Measurements from ENCODE around the gene TBC1D22A.

The TBC1D22A gene

DNA sequence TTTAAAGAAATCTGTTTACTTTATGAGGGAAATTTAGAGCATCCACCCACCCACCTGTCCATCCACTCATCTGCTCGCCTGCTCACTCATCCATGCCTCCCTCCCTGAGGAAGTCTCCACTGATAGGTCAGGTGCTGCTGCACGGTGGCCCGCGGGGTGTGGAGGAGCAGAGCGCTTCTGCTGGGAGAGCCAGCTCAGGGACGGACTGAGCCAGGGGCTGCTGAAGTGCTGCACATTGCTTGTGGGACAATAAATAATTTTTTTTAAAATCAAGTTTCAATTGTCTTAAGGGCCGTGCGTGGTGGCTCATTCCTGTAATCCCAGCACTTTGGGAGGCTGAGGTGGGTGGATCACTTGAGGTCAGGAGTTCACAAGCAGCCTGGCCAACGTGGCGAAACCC lies 148.9 kb downstream of the TBC1D22A start:
- Histone ChIP-seq H3K36me3 (ENCODE audit: control insufficient read depth in 2 of 2, insufficient read depth in 2 of 2, low read length in 2 of 2) (peaks cover 7 to 10% of the 10 kb centered on the region in 2 donors), H3K4me3 (ENCODE audit: low read length in 2 of 2) (no peak overlapping the region), H3K27ac (ENCODE audit: low read length) (no peak overlapping the region), H3K27me3 (ENCODE audit: control insufficient read depth in 1 of 2, insufficient read depth in 2 of 2, low read length in 2 of 2) (no peaks in the 10 kb centered on the region), H3K9me3 (ENCODE audit: control insufficient read depth in 2 of 2, low read length in 2 of 2) (no peaks in the 10 kb centered on the region), H3K9ac (ENCODE audit: low read length in 2 of 2) (no peak overlapping the region), H3K4me1 (ENCODE audit: control insufficient read depth, insufficient read depth, low read length) (no peaks in the 10 kb centered on the region)

DNA sequence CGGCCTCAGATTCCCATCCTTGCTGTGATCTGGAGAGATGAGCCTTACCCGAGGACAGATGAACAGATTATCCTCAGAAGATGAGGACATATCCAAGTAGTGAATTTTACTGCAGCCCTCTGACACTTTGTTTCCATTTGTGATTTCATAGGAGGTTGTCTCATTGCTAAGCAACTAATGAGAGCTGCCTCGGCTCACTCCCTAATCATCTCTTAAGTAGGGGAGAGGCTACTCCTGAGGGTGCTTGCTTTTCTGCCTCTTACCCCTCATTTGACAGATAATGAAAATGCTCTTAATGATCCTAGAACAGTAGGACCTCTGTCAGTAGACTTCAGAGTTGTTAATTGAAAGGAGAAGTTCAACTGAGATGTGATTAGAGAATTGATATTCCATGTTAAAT lies 150.9 kb downstream of the TBC1D22A start:
- Histone ChIP-seq H3K4me1 (ENCODE audit: control insufficient read depth, insufficient read depth, low read length) (no peaks in the 10 kb centered on the region), H3K27ac (ENCODE audit: low read length) (no peak overlapping the region), H3K36me3 (ENCODE audit: control insufficient read depth in 2 of 2, insufficient read depth in 2 of 2, low read length in 2 of 2) (peaks cover 10 to 15% of the 10 kb centered on the region in 2 donors), H3K27me3 (ENCODE audit: control insufficient read depth in 1 of 2, insufficient read depth in 2 of 2, low read length in 2 of 2) (no peaks in the 10 kb centered on the region), H3K9me3 (ENCODE audit: control insufficient read depth in 2 of 2, low read length in 2 of 2) (no peaks in the 10 kb centered on the region), H3K9ac (ENCODE audit: low read length in 2 of 2) (no peak overlapping the region), H3K4me3 (ENCODE audit: low read length in 2 of 2) (no peak overlapping the region)

DNA sequence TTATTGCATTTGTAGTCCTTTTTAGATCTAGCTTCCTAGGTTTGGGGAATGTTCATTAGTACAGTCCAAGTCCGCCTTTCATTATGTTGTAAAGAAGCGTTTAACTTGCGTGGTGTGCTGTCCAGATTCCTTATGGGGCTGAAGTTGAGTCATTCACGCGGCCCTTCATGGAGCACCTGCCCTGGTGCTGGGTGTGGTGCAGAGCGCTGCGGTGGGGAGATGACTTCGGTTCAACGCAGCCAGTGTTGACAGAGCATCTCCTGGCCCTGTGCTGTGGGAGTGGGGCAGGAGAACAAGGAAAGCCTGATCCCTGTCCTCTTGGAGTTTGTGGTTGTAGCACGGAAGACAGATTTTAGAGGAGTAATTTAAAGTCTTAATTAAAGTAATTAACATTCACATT lies 152.0 kb downstream of the TBC1D22A start:
- Histone ChIP-seq H3K36me3 (ENCODE audit: control insufficient read depth in 2 of 2, insufficient read depth in 2 of 2, low read length in 2 of 2) (peaks cover 10 to 19% of the 10 kb centered on the region in 2 donors), H3K27ac (ENCODE audit: low read length) (no peak overlapping the region), H3K9ac (ENCODE audit: low read length in 2 of 2) (no peak overlapping the region), H3K27me3 (ENCODE audit: control insufficient read depth in 1 of 2, insufficient read depth in 2 of 2, low read length in 2 of 2) (no peaks in the 10 kb centered on the region), H3K4me3 (ENCODE audit: low read length in 2 of 2) (no peak overlapping the region), H3K4me1 (ENCODE audit: control insufficient read depth, insufficient read depth, low read length) (no peaks in the 10 kb centered on the region), H3K9me3 (ENCODE audit: control insufficient read depth in 2 of 2, low read length in 2 of 2) (no peaks in the 10 kb centered on the region)

DNA sequence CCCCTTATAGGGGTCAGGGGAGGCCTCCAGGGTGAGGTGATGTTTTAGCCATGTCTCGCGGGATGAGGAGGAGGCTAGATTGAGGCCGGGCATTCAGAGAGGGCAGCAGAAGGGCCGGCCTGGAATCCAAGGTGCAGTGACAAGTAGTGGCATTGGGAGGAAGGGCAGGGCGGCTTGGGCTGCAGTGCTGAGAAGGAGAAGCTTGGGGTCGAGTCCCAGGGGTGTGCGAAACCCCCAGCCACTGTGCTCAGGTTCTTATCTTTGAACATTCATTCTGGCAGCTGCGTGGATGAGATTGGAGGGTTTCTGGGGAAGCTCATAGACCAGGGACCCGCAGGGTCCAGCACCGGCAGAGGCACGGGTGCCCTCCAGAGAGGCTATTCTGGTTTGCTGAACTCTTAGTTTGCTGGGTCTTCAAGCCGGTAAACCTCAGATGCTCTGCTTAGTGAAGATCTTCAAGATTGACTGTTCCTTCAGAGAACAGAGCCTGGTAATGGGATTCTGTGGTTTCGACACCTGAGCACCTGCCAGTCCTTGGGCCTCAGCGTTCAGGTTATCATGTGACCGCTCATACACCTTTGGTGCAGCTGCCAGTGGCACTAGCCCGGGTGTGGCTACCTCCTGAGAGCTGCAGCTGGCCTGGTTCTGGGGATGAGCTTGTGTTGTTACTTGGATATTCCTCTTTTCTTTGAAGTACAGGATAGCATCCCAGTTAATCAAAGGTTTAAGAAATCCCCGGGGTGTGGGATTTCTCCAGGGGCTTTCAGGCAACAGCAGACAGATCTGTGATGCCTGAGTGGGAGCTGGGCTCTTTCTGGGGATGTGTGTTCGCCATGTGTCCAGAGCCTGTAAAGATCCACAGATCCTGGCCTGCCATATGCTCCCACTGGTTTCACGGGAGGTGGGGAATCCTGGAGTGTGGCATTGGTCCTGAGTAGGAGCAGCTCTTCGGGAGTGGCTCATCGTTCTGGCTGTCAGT lies 152.8 kb downstream of the TBC1D22A start:
- no peak overlapping the region for H3K4me3 ChIP-seq (ENCODE audit: low read length in 2 of 2)
- H3K27ac ChIP-seq (ENCODE audit: low read length) = no peak overlapping the region
- no peaks in the 10 kb centered on the region for H3K4me1 ChIP-seq (ENCODE audit: control insufficient read depth, insufficient read depth, low read length)
- H3K9me3 ChIP-seq (ENCODE audit: control insufficient read depth in 2 of 2, low read length in 2 of 2) = no peaks in the 10 kb centered on the region
- H3K9ac ChIP-seq (ENCODE audit: low read length in 2 of 2) = no peak overlapping the region
- no peaks in the 10 kb centered on the region for H3K27me3 ChIP-seq (ENCODE audit: control insufficient read depth in 1 of 2, insufficient read depth in 2 of 2, low read length in 2 of 2)
- peaks cover 10 to 19% of the 10 kb centered on the region in 2 donors for H3K36me3 ChIP-seq (ENCODE audit: control insufficient read depth in 2 of 2, insufficient read depth in 2 of 2, low read length in 2 of 2)

DNA sequence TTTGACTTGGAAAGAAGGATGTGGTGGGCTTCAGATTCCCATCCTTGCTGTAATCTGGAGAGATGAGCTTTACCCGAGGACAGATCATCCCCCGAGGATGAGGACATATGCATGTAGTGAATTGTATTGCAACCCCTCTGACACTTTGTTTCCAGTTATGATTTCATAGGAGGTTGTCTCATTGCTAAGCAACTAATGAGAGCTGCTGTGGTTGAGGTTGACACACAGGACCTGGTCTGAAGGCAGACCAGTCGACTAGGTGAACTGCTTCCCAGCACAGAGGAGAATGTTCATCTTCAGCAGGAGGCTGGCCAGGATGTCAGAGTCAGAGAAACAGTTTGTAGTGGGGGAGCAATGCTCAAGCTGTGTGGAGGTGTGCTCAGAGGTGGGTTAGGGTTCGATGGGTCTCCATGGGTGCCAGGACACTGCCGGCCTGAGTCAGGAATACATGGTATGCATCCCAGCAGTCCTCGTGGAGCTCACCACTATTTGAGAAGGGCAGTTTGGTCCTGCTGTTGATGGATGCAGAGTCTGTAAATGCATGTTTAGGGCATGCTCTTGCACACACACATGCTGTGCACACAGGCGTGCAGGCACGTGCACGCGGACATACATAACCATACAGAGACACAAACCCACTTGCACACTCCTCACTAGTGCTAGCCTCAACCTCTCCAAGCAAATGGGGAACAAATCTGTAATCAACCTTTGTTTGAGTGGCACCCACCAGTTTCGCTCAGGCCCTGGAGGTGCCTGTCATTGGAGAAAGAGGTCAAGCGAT lies 153.7 kb downstream of the TBC1D22A start:
- Histone ChIP-seq H3K4me1 (ENCODE audit: control insufficient read depth, insufficient read depth, low read length) (no peaks in the 10 kb centered on the region), H3K36me3 (ENCODE audit: control insufficient read depth in 2 of 2, insufficient read depth in 2 of 2, low read length in 2 of 2) (peaks cover 10 to 19% of the 10 kb centered on the region in 2 donors), H3K27me3 (ENCODE audit: control insufficient read depth in 1 of 2, insufficient read depth in 2 of 2, low read length in 2 of 2) (no peaks in the 10 kb centered on the region), H3K27ac (ENCODE audit: low read length) (no peak overlapping the region), H3K4me3 (ENCODE audit: low read length in 2 of 2) (no peak overlapping the region), H3K9me3 (ENCODE audit: control insufficient read depth in 2 of 2, low read length in 2 of 2) (no peaks in the 10 kb centered on the region), H3K9ac (ENCODE audit: low read length in 2 of 2) (no peak overlapping the region)

DNA sequence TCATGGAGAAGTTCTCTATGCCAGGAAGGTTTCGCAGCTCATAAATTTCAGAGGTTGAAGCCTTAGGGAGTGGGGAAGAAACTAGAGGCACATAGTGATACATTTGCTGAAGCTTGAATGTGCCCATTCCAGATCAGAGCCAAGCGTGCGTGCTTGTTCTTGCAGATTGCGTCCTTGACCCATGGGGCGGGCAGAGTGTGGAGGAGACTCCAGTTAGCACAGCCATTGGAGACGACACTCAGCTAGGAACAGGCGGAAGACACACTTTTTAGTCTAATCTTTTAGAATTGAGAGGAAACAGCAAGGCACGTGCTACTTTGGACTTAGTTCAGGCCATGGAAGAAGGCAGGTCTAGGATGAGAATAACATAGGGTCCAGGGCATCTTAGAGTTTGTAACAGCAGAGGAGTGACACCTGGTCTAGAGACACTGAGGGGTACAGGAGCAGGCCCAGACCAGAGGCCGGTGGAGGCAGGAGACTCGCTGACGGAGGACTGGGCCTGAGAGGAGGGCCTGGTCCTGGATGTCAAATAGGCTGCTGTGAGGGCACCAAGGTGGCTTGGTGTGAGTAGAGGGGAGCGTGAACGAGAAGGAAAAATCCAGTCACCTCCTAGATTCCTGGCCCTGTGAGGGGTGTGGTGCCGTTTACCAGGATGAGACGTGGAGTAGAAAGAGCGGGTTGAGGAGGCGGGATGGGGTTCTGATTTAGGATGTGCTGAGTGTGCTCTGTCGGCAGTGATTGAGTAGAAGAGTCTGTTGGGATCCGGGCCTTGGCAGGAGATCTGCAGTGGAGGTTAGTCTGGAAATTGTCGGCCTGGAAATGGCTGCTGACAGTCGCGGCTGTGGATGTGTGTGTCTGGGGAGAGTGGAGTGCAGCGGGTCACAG lies 154.7 kb downstream of the TBC1D22A start:
- Histone ChIP-seq H3K9ac (ENCODE audit: low read length in 2 of 2) (no peak overlapping the region), H3K4me1 (ENCODE audit: control insufficient read depth, insufficient read depth, low read length) (no peaks in the 10 kb centered on the region), H3K36me3 (ENCODE audit: control insufficient read depth in 2 of 2, insufficient read depth in 2 of 2, low read length in 2 of 2) (peaks cover 10 to 19% of the 10 kb centered on the region in 2 donors), H3K4me3 (ENCODE audit: low read length in 2 of 2) (no peak overlapping the region), H3K27me3 (ENCODE audit: control insufficient read depth in 1 of 2, insufficient read depth in 2 of 2, low read length in 2 of 2) (no peaks in the 10 kb centered on the region), H3K9me3 (ENCODE audit: control insufficient read depth in 2 of 2, low read length in 2 of 2) (peaks cover 2 to 4% of the 10 kb centered on the region in 2 donors), H3K27ac (ENCODE audit: low read length) (no peak overlapping the region)

DNA sequence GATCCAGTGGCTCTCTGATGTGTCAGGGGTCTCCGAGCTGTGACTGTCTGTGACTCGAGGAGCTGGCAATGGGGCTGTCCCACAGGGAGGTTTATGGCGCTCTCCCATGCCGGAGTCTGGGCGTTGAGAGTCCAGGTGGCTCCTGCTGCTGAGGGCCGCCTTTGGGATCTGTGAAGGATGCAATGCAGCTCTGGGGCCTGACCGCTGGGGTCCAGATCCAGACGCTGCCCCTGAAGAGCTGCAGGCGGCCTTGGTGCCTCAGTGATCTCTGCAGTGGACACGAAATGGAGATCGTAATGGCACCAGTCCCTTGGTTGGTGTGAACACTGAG lies 155.3 kb downstream of the TBC1D22A start:
- no peak overlapping the region for H3K4me3 ChIP-seq (ENCODE audit: low read length in 2 of 2)
- no peak overlapping the region for H3K9ac ChIP-seq (ENCODE audit: low read length in 2 of 2)
- H3K36me3 ChIP-seq (ENCODE audit: control insufficient read depth in 2 of 2, insufficient read depth in 2 of 2, low read length in 2 of 2) = peaks cover 10 to 19% of the 10 kb centered on the region in 2 donors
- H3K27ac ChIP-seq (ENCODE audit: low read length) = no peak overlapping the region
- peaks cover 3 to 6% of the 10 kb centered on the region in 2 donors for H3K9me3 ChIP-seq (ENCODE audit: control insufficient read depth in 2 of 2, low read length in 2 of 2)
- H3K4me1 ChIP-seq (ENCODE audit: control insufficient read depth, insufficient read depth, low read length) = no peaks in the 10 kb centered on the region
- H3K27me3 ChIP-seq (ENCODE audit: control insufficient read depth in 1 of 2, insufficient read depth in 2 of 2, low read length in 2 of 2) = no peaks in the 10 kb centered on the region

DNA sequence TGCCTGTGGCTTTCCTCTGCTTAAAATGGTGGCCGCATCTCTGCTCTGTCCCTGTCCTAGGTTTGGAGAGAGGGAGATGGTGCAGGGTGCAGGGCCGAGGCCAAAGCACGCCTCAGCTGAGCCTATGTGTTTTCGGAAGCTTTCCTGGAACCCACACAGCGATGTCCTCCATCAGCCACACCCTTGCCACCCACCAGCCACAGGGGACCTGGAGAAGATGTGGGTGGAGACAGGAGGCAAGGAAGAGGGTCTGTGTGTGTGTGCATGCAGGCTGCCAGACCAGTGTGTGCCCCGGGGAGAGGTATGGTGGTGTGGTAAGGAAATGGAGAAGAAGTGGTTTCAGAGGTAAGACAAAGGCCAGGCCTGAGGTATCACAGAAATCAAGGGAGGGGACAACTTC lies 155.7 kb downstream of the TBC1D22A start:
- Histone ChIP-seq H3K9me3 (ENCODE audit: control insufficient read depth in 2 of 2, low read length in 2 of 2) (peaks cover 3 to 6% of the 10 kb centered on the region in 2 donors), H3K4me1 (ENCODE audit: control insufficient read depth, insufficient read depth, low read length) (no peaks in the 10 kb centered on the region), H3K9ac (ENCODE audit: low read length in 2 of 2) (no peak overlapping the region), H3K36me3 (ENCODE audit: control insufficient read depth in 2 of 2, insufficient read depth in 2 of 2, low read length in 2 of 2) (peaks cover 10 to 19% of the 10 kb centered on the region in 2 donors), H3K27me3 (ENCODE audit: control insufficient read depth in 1 of 2, insufficient read depth in 2 of 2, low read length in 2 of 2) (no peaks in the 10 kb centered on the region), H3K27ac (ENCODE audit: low read length) (no peak overlapping the region), H3K4me3 (ENCODE audit: low read length in 2 of 2) (no peak overlapping the region)

DNA sequence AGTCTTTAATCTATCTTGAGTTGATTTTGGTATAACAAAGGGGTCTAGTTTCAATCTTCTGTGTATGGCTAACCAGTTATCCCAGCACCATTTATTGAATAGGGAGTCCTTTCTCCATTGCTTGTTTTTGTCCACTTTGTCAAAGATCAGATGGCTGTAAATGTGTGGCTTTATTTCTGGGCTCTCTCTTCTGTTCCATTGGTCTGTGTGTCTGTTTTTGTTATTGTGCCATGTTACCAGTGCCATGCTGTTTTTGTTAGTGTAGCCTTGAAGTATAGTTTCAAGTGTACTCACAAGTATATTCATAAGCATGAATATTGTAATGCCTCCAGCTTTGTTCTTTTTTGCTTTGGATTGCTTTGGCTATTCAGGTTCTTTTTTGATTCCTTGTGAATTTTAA lies 159.6 kb downstream of the TBC1D22A start:
- Histone ChIP-seq H3K27ac (ENCODE audit: low read length) (no peak overlapping the region), H3K27me3 (ENCODE audit: control insufficient read depth in 1 of 2, insufficient read depth in 2 of 2, low read length in 2 of 2) (no peaks in the 10 kb centered on the region), H3K4me1 (ENCODE audit: control insufficient read depth, insufficient read depth, low read length) (no peaks in the 10 kb centered on the region), H3K36me3 (ENCODE audit: control insufficient read depth in 2 of 2, insufficient read depth in 2 of 2, low read length in 2 of 2) (peaks cover 4 to 7% of the 10 kb centered on the region in 2 donors), H3K9ac (ENCODE audit: low read length in 2 of 2) (no peak overlapping the region), H3K9me3 (ENCODE audit: control insufficient read depth in 2 of 2, low read length in 2 of 2) (peaks cover 3 to 6% of the 10 kb centered on the region in 2 donors), H3K4me3 (ENCODE audit: low read length in 2 of 2) (no peak overlapping the region)

DNA sequence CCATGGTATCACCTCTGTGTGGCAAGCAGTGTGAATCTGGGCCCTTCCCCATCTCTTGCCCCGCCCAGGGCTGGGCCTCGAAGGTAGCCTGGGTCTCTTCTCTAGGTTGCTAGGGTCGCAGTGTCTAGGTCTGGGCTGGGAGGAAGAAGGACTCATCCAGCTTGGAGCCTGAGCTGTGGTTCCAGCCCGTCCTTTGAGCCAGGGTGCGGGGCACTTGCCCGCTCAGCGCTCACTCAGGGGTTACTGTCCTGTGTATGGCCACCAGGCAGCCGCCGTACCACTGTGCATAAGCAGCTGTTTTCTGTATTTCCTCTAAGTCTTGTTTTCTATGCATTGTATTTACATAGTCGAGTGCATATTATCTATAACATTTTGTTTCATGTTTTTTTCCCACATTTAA lies 160.9 kb downstream of the TBC1D22A start:
- Histone ChIP-seq H3K27me3 (ENCODE audit: control insufficient read depth in 1 of 2, insufficient read depth in 2 of 2, low read length in 2 of 2) (no peaks in the 10 kb centered on the region), H3K9ac (ENCODE audit: low read length in 2 of 2) (no peak overlapping the region), H3K4me1 (ENCODE audit: control insufficient read depth, insufficient read depth, low read length) (no peaks in the 10 kb centered on the region), H3K36me3 (ENCODE audit: control insufficient read depth in 2 of 2, insufficient read depth in 2 of 2, low read length in 2 of 2) (peaks cover 0 to 4% of the 10 kb centered on the region in 2 donors), H3K4me3 (ENCODE audit: low read length in 2 of 2) (no peak overlapping the region), H3K27ac (ENCODE audit: low read length) (no peak overlapping the region), H3K9me3 (ENCODE audit: control insufficient read depth in 2 of 2, low read length in 2 of 2) (peaks cover 3 to 6% of the 10 kb centered on the region in 2 donors)
